ENCODE measurements around the gene TAF9.

GRCh38 chr5:69368458-69369339 lies 621 bp downstream of the TAF9 start:
- TF ChIP-seq CTCF (IDR thresholded peaks at IDR 0.05) (no peak), POLR2AphosphoS5 (IDR thresholded peaks at IDR 0.05) (no peak), POLR2A (IDR thresholded peaks at IDR 0.05) (no peak)
